ENCODE data around the gene IFT80. TPM values are rescaled to one million over a fixed set of nuclear protein-coding genes. Genes with fewer than 3 reads are reported as not detected.

IFT80 gene
- total and polyA plus RNA-seq, 2 donors (not counting 1 experiment from before 2014, with no cell fraction given) = 17.7 to 44.1 TPM

DNA sequence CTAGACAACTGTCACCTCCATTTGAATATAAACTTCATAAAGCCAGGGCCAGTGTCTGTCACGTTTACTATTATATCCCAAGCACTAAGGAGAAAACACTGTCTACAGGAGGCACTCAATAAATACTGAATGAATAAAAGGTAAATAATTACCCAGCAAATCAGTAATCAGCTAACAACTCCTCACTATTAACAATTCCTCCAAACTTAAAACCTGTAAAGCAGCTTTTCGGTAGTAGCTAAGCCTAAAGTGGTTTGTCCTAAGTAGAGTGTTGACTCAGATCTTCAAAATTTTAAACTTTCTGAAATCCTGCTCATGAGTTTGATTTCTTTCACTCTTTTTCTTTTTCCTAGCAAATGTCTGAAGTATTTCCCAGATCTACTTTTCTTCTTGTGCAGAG lies 133.9 kb downstream of the IFT80 start:
- TF ChIP-seq, protein P1, sequence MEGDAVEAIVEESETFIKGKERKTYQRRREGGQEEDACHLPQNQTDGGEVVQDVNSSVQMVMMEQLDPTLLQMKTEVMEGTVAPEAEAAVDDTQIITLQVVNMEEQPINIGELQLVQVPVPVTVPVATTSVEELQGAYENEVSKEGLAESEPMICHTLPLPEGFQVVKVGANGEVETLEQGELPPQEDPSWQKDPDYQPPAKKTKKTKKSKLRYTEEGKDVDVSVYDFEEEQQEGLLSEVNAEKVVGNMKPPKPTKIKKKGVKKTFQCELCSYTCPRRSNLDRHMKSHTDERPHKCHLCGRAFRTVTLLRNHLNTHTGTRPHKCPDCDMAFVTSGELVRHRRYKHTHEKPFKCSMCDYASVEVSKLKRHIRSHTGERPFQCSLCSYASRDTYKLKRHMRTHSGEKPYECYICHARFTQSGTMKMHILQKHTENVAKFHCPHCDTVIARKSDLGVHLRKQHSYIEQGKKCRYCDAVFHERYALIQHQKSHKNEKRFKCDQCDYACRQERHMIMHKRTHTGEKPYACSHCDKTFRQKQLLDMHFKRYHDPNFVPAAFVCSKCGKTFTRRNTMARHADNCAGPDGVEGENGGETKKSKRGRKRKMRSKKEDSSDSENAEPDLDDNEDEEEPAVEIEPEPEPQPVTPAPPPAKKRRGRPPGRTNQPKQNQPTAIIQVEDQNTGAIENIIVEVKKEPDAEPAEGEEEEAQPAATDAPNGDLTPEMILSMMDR (IDR thresholded peaks at IDR 0.05) = no peak
- no peak for TF ChIP-seq EZH2 (IDR thresholded peaks at IDR 0.05; ENCODE audit: borderline replicate concordance, insufficient read depth, low read depth, low read length, poor library complexity, severe bottlenecking)
- Histone ChIP-seq H3K4me3 (ENCODE audit: control extremely low read depth in 1 of 5, extremely low read depth in 1 of 5, insufficient read depth in 1 of 5, low read depth in 2 of 5, low read length in 4 of 5) (no peak overlapping the region), H2AFZ (ENCODE audit: insufficient read depth, low read depth, low read length, poor library complexity, severe bottlenecking) (no peak overlapping the region), H3K27me3 (replicated peaks in 1 of 4; ENCODE audit: control extremely low read depth in 1 of 4, control insufficient read depth in 3 of 4, insufficient read depth in 4 of 4, low read length in 3 of 4) (no peaks in the 10 kb centered on the region), H3K27ac (ENCODE audit: low read length in 2 of 2) (no peak overlapping the region), H3K79me2 (ENCODE audit: control insufficient read depth, insufficient read depth, low read length) (no peaks in the 10 kb centered on the region), H3K9ac (ENCODE audit: low read length) (no peak overlapping the region), H3K4me2 (replicated peaks; ENCODE audit: low read depth, low read length, poor library complexity, severe bottlenecking) (no peak overlapping the region), H4K20me1 (ENCODE audit: control insufficient read depth, insufficient read depth, low read length, poor library complexity, severe bottlenecking) (no peaks in the 10 kb centered on the region), H3K9me3 (ENCODE audit: control extremely low read depth in 1 of 3, control insufficient read depth in 2 of 3, insufficient read depth in 1 of 3, low read length in 2 of 3) (no peaks in the 10 kb centered on the region), H3K4me1 (ENCODE audit: control insufficient read depth in 2 of 2, insufficient read depth in 2 of 2, low read length in 2 of 2) (no peaks in the 10 kb centered on the region), H3K36me3 (replicated peaks in 1 of 2; ENCODE audit: control extremely low read depth in 1 of 2, control insufficient read depth in 1 of 2, extremely low read depth in 1 of 2, insufficient read depth in 2 of 2, low read length in 1 of 2) (peaks cover 0 to 2% of the 10 kb centered on the region in 2 experiments)
- ChIA-PET CTCF (no interaction called here), POLR2A (no interaction called here)
- ATAC-seq (ENCODE audit: low read depth) (no peak), DNase-seq (no peak)
- Mint-ChIP-seq H3K9me3 (ENCODE audit: insufficient read depth) (no peaks in the 10 kb centered on the region), H3K27me3 (no peaks in the 10 kb centered on the region), H3K4me3 (no peak overlapping the region), H3K27ac (no peak overlapping the region), H3K4me1 (no peaks in the 10 kb centered on the region)
- intact Hi-C loops (cut with micrococcal nuclease) = no loop called here
- no CpG with 5 or more reads among the region's 2 CpGs for WGBS (ENCODE audit: insufficient coverage)

DNA sequence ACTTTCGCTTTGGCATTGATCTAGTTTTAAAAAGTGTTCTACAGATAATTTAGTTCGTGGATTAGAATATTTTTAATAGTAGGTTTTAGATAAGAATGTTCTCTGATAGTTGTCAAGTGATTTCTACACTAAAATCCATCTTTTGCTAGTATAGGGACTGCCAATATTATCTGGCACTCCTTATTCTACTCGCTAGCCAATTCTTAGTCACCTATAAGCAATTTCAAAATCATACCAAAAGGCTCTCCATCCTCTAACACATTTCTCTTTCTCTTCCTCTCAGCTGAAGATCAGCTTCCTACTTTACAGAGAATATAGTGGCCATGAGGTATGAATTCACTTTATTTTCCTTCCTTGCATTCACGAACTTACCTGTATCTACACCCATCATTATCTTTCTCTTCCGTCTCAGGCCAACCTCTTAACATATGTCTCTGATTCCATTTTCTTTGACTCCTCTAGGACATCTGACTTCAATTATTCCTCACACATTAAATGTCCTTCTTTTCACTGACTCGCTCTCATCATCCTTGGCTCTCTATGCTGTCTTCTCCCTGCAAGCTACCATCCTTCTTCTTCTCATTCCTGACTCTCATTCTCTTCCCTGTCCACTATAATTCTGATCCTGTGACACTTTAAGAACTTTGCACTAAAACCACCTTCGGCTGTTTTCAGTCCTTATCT lies 138.3 kb downstream of the IFT80 start:
- Histone ChIP-seq H3K9ac (ENCODE audit: low read length) (no peak overlapping the region), H3K36me3 (replicated peaks in 1 of 2; ENCODE audit: control extremely low read depth in 1 of 2, control insufficient read depth in 1 of 2, extremely low read depth in 1 of 2, insufficient read depth in 2 of 2, low read length in 1 of 2) (peaks cover 0 to 2% of the 10 kb centered on the region in 2 experiments), H3K27me3 (replicated peaks in 1 of 4; ENCODE audit: control extremely low read depth in 1 of 4, control insufficient read depth in 3 of 4, insufficient read depth in 4 of 4, low read length in 3 of 4) (no peaks in the 10 kb centered on the region), H3K4me2 (replicated peaks; ENCODE audit: low read depth, low read length, poor library complexity, severe bottlenecking) (no peak overlapping the region), H3K4me1 (ENCODE audit: control insufficient read depth in 2 of 2, insufficient read depth in 2 of 2, low read length in 2 of 2) (no peaks in the 10 kb centered on the region), H2AFZ (ENCODE audit: insufficient read depth, low read depth, low read length, poor library complexity, severe bottlenecking) (no peak overlapping the region), H3K4me3 (ENCODE audit: control extremely low read depth in 1 of 5, extremely low read depth in 1 of 5, insufficient read depth in 1 of 5, low read depth in 2 of 5, low read length in 4 of 5) (no peak overlapping the region), H4K20me1 (ENCODE audit: control insufficient read depth, insufficient read depth, low read length, poor library complexity, severe bottlenecking) (no peaks in the 10 kb centered on the region), H3K27ac (ENCODE audit: low read length in 2 of 2) (no peak overlapping the region), H3K79me2 (ENCODE audit: control insufficient read depth, insufficient read depth, low read length) (no peaks in the 10 kb centered on the region), H3K9me3 (ENCODE audit: control extremely low read depth in 1 of 3, control insufficient read depth in 2 of 3, insufficient read depth in 1 of 3, low read length in 2 of 3) (no peaks in the 10 kb centered on the region)
- no peak for DNase-seq
- no peak for TF ChIP-seq EZH2 (IDR thresholded peaks at IDR 0.05; ENCODE audit: borderline replicate concordance, insufficient read depth, low read depth, low read length, poor library complexity, severe bottlenecking)
- TF ChIP-seq, protein P1 (IDR thresholded peaks at IDR 0.05) = no peak
- H3K9me3 Mint-ChIP-seq (ENCODE audit: insufficient read depth) = no peaks in the 10 kb centered on the region
- ChIA-PET POLR2A (no interaction called here), CTCF (no interaction called here)
- ATAC-seq (ENCODE audit: low read depth) = no peak
- WGBS (ENCODE audit: insufficient coverage) = 100% methylated on average over 3 of the region's 7 CpGs
- no peak overlapping the region for H3K27ac Mint-ChIP-seq
- H3K4me3 Mint-ChIP-seq = no peak overlapping the region
- intact Hi-C loops (cut with micrococcal nuclease) = no loop called here
- H3K27me3 Mint-ChIP-seq = no peaks in the 10 kb centered on the region
- H3K4me1 Mint-ChIP-seq = no peaks in the 10 kb centered on the region
